GM04504 (cell line): ENCODE data around the gene FATE1.

Source experiments
- DNase-seq: peaks from one replicate; pipeline ENCODE4 v3.0.0-alpha.2; 2012; ENCODE audit warnings: low read depth

The FATE1 gene

DNA sequence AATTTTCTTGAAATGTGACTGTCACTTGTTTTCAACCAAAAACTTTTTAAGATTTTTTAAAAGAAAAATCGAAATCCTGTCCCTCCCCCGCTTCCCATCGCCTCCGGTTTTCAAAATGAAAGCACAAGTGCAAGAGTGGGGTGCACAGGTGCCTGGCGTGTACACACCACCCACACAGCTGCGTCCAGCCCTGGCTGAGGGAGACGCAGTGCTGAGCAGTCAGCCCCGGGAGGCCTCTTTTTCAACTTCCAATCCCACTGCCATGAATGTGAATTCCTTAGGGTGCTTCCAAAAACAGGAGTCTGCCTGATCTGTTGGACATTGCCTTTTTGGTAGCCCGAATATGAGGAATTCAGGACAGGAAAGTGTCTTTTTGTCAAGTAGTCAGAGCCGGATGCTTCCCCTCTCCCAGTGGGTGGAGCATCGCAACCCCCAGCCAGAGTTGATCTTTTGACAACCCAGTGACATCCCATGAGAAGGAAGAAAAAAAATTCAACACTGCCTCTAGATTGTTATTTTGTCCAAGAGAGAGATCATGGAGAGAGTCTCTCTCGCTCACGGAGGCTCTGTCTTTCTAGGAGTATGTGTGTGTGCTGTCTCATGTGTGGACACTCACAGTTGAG lies 11.7 kb upstream of the FATE1 start:
- DNase-seq: no peak

DNA sequence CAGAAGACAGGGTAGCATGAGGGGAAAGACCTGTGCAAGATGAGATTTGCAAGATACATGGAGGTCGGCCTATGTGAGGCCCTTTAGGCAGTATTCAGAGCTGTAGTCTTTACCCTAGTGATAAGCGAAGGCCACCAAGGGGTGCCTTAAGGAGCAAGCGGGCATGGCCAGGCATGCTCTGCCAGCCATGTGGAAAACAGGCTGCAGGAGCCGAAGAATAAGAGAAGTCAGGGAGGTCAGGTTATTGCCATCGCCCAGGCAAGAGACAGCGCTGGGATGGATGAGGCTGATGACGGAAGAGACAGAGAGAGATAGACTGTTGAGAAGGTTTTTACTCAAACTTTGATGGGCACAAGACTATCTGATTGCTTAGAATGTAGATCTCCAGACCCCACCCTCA lies 7.0 kb upstream of the FATE1 start:
- no peak for DNase-seq

DNA sequence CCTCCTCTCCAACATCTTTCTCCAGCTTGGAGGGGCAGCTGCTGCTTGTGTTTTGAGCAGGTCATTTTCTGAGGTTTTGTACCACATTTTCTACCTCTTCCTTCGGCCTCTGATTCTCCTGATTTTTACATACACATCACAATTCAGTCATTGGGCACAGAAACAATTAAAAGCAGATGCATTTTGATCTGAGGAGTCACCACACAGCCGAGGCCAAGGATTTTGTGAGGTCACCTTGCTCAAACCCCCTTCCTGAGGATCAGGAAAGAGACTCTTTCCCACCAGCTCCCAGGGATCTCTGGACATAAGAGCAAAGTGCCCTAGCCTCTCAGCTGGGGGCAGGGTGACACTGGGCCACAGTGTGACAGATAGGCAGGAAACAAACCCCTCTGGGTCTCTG lies 5.4 kb upstream of the FATE1 start:
- no peak for DNase-seq

DNA sequence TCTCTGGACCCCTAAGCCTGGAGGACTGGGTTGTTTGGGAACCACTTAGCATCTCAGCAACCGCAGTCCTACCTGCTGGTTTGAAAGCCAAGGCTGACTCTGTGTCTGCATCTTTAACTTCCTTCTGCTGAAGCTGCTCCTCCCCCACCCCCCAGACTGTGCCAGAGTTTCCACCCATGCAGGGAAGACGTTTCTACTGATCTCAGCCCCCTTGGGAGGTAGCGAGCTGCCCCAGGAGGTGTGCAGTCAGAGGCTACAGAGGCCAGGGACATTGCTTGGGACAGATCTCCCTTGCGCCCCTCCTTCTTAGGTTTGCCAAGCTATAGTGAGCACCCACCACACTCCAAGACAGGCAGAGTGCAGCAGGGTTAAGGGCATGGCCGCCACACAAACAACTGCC lies 4.7 kb upstream of the FATE1 start:
- no peak for DNase-seq

DNA sequence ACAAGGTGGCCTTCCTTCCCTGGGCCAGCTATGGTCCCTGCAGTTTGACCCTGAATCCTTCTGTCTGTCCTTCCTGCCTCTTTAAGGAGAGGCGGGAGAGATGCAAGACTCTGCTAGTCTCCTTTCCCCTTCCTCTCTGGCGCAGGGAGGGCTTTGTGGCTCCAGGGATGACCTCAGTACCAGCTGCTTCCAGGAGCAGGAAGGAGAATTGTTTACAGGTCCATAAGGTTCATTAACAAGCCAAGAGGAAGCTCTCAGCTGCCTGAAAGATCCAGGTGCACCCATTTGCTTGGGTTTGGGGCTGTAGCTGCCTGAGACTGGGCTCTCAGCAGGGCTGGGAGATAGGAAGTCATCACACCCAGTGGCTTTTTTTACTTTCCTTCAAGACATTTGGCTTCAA lies 4.0 kb upstream of the FATE1 start:
- DNase-seq: no peak

DNA sequence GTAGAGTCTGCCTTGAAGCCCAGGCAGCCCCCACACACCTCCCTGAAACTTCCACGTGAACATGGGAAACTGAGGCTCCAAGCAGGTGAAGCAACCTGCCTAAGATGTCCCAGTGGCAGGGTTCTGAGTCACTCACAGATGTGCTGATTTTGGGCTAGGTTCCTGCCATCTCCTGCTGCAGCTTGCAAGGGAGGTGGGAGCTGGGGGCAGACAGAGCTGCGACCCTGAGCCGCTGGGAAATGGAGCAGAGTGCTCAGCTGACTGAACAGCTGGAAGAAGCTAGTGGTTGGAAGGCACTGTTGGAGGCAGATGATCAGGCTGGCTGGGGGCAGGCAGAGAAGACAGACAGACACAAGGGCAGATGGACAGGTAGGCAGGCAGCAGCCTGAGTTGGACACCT lies 3.6 kb upstream of the FATE1 start:
- DNase-seq: no peak

DNA sequence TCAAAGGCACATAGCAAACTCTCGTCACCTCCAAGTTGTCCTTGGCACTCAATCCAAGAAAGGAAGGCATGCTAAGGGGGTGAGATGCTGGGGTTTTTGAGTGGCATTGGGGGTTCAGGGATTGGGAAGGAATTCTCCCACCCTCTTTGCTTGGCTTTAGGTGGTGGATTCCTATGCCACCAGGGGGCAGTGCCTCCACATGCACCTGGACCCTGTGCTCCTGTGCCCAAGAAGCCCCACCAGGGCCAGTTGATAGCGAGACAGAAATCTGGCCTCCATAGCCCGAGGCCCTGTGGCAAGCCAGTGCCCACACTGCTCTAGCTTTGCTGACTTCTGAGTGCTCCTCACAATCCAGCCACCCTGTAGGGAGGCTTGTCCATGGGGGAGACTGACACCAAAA lies 2.0 kb upstream of the FATE1 start:
- DNase-seq: no peak

DNA sequence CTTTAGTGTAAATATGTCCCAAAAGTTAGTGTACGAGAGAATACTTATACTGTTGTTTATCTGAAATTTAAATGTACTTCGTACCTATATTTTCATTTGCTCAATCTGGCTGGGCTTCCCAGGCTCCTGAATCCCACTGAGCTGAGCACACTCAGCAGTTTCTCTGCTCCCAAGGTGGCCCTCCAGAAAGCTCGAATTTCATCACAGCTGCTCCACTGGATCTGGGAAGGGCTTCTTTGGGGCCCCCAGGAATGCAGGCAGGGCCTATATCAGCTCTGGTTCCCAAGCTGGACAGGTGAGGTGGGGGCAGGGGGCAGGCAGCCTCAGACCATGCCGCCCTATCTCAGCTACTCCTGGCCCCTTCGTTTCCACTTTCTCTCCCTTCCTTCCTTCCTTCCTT lies 1.5 kb upstream of the FATE1 start:
- DNase-seq: no peak

DNA sequence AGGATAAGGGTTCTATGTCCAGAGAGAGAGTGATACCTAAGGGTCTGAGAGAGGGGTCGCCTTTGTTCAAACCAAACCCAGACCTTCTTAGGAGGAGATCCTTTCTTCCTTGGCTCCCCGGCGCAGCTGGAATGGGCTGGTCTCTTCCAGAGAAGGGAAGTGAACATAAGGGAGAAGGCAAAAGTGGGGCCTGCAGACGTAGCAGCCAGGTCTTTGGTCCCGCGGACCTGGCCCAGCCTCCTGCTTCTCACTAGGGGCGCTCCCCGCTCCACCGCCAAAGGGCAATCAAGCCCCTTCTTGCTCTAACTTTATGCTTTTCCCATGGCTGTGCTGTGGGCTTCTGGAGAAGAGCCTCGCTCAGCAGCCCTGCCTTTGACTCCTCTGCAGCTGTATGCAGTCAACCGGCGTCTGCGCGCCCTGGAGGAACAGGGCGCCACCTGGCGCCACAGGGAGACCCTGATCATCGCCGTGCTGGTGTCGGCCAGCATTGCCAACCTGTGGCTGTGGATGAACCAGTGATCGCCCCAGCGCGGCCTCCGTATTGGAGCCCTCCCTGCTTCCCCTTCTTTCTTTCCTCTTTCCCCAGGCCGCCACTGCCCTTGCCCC lies 6.5 kb downstream of the FATE1 start:
- DNase-seq: peak; percentile 3

DNA sequence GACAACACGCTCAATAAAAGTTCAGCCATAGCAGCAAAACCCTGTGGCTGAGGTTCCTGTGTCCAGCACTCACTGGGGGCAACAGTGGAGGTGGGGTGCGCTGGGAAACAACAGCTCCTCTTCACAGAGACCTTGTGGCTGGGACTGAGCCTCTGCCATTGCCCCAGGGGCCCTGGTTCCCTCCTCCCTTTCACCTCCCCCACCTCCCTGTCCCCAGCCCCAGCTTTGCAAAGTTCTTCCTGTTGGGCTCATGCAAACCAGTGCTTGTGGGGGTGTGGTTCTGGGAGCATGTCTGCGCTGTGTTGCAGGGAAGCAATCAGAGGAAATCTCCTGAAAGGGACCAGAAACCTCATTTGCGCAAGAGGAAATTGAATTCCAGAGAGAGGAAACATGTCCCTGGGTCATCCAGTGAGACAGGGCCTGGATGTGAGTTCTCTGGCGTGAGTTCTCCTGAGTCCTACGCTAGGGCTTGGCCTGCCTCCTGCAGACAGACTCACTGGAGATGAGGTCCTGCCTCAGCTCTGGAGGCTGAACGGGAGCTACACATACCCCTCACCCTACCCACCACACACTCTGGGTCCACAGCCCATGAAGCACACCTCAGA lies 7.4 kb downstream of the FATE1 start:
- no peak for DNase-seq

DNA sequence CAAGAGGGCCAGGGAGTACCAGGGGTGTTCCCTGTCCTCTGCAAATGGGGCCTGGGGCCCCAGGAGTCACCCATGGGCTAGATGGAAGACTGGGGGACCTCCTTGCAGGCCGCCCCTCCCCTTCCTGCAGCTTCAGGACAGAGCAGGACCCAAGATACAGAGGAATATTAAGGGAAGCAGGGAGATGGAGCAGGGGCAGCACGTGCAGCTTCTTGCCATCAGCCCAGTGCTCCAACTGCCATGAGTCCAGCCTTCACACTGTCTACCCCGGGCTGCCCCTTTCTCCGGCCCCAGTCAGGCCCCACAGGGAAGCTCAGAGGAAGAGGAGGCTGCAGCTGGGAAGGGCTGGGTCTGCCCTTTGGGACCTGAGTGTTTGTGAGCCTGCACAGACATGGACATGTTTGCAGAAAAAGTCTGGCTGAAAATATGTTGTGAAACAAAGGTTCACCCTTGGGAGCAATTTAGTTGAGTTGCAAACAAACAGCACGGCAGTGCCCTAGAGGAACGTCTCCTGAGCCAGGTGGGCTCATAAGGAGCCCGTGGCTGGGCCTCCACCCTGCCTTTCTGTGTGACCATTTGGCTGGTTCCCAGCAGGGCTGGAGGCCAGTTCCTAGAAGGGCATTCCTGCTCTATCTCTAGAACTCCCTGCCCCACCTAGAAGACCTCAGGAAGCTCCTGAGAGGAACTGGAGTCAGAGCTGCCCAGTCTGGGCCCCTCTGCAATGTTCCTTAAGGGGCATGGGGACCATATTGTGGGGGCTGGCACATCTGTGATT lies 8.9 kb downstream of the FATE1 start:
- no peak for DNase-seq

DNA sequence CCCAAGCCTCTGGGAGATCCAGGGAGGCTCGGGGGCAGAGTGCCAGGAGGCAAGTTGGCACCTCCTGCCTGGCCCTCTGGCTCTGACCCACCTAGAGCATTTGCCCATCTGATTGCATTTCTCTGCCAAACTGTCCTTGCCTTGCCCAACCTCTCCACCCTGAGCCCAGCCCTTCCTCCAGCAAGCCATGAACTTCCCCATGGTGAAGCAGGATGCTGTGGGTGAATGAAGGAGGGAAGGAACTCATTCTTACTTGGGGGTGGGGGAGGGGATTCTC lies 9.4 kb downstream of the FATE1 start:
- DNase-seq: no peak

DNA sequence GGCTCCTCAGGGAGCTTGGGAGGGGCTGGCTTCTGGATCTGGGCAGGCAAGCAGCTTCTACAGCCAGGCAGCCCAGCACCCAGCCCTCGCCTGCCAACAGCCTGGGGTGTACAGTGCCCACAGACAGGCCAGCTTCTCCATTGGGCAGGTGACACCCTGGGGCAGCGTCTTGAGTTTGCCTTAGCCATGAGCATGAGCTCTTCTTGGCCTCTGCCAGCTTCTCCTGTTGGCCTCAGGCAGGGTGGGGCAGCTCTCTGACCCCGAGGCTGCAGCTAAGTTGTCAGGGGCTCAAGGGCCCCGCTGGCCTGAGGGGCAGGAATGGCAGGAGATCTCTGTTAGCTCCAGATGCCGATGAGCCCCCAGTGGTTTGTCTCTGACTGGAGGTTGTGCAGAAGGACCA lies 10.9 kb downstream of the FATE1 start:
- no peak for DNase-seq

DNA sequence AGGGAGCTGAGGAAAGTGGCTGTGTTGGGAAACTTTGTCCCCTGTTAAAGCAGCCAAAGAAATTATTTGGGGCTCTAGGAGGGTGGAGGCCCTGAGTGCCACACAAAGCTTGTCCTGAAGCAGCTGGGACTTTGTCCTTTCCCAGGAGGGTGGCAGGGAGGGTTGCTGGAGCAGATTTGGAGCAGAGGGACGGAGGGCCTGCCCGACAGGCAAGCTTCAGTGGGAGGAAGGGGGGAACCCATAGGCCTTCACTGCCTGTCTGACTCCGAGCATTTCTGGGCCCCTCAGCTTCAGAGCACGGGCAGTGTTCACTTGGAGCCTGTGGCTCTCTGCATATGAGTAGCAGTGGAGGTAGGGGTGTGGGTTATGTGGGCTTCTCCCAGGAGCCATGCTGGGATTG lies 11.5 kb downstream of the FATE1 start:
- DNase-seq: no peak

DNA sequence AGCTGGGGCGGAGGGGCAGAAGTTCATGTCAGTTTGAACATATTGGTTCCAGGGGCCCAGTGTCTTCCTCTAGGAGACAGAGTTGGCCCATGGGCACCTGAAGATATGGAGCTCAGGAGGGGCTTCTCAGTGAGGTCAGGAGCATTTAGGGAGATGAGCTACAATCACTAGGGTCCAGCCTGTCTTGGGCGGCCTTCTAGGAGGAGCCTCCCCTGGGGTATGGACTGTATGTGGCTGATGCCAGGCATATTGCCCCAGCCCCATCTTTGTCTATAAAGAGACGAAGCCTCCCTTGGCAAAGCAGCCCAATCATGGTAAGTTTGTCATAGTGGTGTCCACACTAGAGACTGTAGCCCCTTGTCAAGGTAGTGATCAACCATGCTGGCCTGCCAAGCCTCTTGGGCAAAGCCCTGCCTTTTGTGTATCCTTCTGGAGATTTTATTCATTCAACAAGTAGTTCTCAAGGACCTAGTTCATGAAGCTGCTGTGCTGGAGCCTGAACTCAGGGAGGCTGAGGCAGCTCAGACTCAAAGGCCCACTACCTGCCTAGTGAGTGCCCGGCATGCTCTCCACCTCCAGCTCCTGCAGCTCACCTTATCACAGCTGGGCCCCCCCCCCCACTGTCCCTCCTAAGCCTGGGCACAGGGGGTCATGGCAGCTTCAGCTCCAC lies 13.4 kb downstream of the FATE1 start:
- no peak for DNase-seq

DNA sequence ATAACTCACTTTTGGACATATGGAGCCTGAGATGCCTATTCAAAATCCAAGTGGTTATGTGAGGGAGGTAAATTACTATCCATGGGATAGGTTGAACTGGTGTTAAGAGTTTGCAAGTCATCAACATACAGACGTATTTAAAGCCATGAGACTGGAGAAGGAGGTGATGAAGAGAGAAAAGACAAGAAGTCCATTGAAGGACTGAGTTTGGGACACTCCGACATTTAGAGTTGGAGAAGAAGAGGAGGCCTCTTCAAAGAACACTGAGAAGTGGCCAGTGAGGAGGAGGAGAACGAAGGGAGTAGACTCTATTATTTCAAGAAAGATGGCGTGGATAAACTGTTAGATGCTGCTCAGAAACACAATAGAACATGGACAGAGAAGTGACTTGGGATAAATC lies 18.6 kb downstream of the FATE1 start, which contains the start of gene CNGA2:
Gene CNGA2 (plus strand): TSS at position 301 of the 400 bp plus-strand sequence. CDS start 3,738 bp downstream, outside the sequence.
- no peak for DNase-seq

DNA sequence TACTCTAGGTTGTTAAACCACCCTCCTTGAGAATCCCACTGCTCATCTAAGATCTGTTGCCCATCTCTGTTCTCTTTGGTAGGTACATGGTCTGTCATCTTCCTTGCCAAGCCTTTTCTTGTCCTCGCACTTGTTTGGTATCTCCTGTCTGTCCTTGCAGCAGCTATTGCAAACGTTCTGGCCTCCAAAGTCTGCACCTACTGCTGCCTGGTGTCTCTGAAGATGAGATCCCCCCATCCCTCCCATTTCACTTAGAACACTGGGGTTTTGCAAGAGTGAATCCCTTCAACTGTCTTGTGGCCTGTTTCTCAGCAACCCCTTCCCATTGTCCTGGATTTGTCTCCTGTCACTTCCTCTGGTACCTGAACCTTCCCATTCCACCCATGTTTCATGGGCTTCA lies 19.4 kb downstream of the FATE1 start:
- no peak for DNase-seq

DNA sequence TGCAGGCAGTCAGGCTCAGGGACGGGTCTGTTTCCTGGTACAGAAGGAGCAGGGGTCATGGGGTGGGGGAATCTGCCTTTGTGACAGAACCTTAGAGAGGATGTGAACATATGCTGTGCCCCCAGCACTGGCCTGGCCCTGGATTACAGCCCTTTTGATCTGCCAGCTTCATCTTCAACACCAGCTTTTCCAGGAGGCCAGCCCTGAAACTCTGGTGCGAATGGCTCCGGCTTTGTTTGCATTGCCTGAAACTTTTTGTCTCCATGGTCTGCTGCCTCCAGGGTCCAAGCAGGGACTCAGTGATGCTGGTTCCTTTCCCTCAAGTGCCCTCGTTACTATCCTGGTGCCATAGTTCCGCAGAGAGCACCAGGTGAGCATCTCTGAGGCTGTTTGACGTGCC lies 20.9 kb downstream of the FATE1 start:
- no peak for DNase-seq

DNA sequence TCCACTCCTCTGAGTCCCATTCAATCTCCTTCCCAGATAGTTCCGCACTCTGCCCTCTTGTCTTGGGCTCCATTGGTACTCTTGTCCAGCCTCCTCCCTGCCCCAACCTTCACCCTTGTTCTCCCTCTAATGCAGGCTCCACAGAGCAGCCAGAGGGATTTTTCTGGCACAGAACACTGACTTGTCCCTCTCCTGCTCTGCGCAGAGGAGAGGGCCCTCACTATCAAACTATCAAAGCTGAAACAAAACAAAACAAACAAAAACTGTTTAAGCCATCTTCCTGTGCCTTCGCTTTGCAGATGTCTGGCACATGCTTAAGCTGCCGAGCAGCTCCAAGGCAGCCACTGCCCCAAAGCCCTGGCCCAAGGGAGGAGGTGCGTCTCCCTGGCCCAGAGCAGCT lies 21.7 kb downstream of the FATE1 start:
- DNase-seq: no peak

DNA sequence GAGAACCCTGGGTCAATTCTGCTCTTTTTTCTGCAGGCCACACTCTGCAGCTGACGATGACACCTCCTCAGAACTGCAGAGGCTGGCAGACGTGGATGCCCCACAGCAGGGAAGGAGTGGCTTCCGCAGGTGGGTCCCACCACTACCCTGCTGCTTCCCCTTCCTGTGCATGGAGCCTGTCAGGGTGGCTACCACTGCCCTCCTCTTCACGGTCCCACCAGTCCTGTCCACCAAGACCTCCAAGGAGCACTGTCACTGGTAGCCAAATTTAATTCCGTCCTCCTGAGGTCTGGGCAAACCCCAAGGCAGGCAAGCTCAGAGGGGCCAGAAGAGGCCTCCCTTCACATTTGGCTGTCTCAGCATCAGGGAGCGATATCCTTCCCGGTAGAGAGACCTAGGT lies 22.9 kb downstream of the FATE1 start:
- no peak for DNase-seq

DNA sequence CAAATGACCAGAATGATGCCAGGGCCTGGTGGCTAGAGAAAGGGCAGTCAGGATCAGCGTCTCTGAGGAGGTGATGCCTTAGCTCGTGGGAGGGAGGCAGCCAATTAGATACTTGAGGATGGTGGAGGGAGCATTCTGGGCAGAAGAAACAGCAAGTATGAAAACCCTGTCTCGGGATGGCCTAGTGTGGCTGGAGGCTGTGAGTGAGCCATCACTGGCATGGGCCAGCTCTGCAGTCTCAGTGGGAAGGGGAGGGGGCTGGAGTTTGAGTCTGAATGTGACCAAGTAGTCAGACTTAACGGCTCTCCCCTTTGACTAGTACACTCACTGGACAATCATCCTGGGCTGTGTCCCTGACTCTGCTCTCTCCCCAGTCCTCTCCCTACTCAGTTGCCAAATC lies 25.8 kb downstream of the FATE1 start:
- no peak for DNase-seq

DNA sequence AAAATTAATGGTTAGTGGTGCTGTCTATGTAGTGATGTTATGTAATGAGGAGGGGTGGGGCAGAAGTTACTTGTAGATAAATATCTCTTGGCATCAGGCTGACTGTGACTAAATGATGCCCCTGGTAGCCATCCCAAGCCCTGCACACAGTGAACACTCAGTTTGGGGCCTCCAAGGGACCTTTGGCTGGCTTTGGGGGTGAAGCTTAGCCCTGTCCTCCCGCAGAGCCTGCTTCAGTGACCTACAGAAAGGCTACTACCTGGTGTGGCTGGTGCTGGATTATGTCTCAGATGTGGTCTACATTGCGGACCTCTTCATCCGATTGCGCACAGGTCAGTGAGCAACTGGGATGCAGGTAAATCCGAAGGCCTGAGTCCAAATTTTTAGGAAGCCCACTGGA lies 26.5 kb downstream of the FATE1 start:
- DNase-seq: no peak
